Activated T-cell treated with anti-CD3 and anti-CD28 coated beads, Interleukin-2, amount 50 U/mL, for 24 hours (primary cell): ENCODE results near the gene PIWIL1.

Experiments used
- DNase-seq: peaks from one replicate; pipeline ENCODE4 v3.0.0-alpha.2; 2020
- H3K27ac Mint-ChIP-seq: 2 replicates; pipeline ENCODE4 v1.8.0; 2020; ENCODE audit warnings: mild to moderate bottlenecking, mixed read lengths
- H3K27me3 Mint-ChIP-seq: 2 replicates; pipeline ENCODE4 v1.8.0; 2020; ENCODE audit warnings: mixed read lengths
- H3K36me3 Mint-ChIP-seq: 2 replicates; pipeline ENCODE4 v1.8.0; 2020; ENCODE audit warnings: low read depth, mixed read lengths
- H3K4me1 Mint-ChIP-seq: 2 replicates; pipeline ENCODE4 v1.8.0; 2020; ENCODE audit warnings: low read depth, mixed read lengths
- H3K4me3 Mint-ChIP-seq: 2 replicates; pipeline ENCODE4 v1.8.0; 2020; ENCODE audit warnings: mild to moderate bottlenecking, moderate library complexity, mixed read lengths
- H3K9me3 Mint-ChIP-seq: 2 replicates; pipeline ENCODE4 v1.8.0; 2020; ENCODE audit warnings: mixed read lengths

PIWIL1 gene

DNA sequence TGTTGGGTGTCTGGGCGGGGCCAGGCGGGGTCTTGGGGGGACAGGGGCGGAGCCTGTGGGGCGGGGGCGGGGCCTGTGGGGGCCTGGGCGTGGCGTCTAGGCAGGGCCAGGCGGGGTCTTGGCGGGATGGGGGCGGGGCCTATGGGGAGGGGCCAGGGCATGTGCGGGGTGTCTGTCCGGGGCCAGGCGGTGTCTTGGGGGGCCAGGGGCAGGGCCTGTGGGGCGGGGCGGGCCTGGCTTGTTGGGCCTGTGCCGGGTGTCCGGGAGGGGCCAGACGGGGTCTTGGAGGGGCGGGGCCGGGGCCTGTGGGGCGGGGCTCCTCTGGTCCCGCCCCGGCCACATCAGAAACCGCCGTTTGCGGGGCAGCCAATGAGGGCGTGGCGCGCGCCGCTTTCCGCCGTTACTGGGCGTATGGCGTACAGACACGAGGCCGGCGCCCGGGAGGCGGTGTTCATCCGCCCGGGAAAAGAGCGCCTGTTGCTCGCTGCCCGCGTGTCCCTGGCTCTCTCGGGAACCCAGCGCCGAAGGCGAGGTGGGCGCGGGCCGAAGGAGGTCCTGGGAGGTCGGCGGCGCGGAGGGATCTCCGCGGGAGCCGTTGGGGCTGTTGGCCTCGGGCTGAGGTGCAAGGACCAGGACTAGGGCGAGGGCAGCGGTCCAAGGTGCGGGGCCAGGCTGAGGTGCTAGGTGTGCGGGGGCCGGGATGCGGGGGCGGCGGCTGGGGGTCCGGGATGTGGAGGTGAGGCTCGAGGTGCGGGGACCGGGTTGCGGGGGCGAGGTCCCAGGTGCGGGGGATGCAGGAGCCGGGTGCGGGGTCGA lies at the start of gene PIWIL1:
TSS of gene PIWIL1 (plus strand) at position 400 of the 816 bp plus-strand sequence. CDS start 4,705 bp downstream, outside the sequence.
- Mint-ChIP-seq H3K36me3 (no peaks in the 10 kb centered on the region), H3K27ac (no peak within 1 kb of the TSS), H3K4me1 (peaks cover 2% of the 10 kb centered on the region)

GRCh38 chr12:130288206-130288605 lies 49.5 kb upstream of the PIWIL1 start:
- H3K4me3 Mint-ChIP-seq: no peak overlapping the region
- peaks cover 10% of the 10 kb centered on the region for H3K9me3 Mint-ChIP-seq
- H3K27ac Mint-ChIP-seq: no peak overlapping the region
- H3K27me3 Mint-ChIP-seq: peaks cover 11% of the 10 kb centered on the region
- no peaks in the 10 kb centered on the region for H3K4me1 Mint-ChIP-seq
- H3K36me3 Mint-ChIP-seq: no peaks in the 10 kb centered on the region
- no peak for DNase-seq

More for the DNA sequence above, at the start of gene PIWIL1:
- no peak within 1 kb of the TSS for H3K4me3 Mint-ChIP-seq
- H3K27me3 Mint-ChIP-seq: peaks cover 29% of the 10 kb centered on the region
- no peak for DNase-seq
- no peaks in the 10 kb centered on the region for H3K9me3 Mint-ChIP-seq

DNA sequence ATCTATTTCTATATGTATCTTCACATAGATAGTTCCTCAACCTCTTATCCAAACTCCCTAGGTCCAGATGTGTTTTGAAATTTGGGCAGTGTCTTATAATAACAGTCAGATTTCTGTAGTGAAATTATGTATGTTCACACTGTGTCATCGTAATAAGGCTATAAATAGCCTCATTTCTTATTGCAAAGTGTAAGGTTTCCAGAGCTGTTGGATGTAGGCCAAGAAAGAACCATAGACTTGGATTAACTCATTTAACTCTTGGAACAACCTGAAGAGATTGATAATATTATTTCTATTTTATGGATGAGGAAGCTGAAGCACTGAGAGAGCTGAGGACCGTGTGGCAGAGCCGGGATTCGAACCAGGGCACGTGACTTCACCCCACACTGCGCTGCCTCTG lies 49.0 kb upstream of the PIWIL1 start:
- H3K9me3 Mint-ChIP-seq: peaks cover 10% of the 10 kb centered on the region
- no peak for DNase-seq
- H3K4me3 Mint-ChIP-seq: no peak overlapping the region
- H3K36me3 Mint-ChIP-seq: no peaks in the 10 kb centered on the region
- H3K4me1 Mint-ChIP-seq: no peaks in the 10 kb centered on the region
- H3K27ac Mint-ChIP-seq: no peak overlapping the region
- H3K27me3 Mint-ChIP-seq: peaks cover 11% of the 10 kb centered on the region

GRCh38 chr12:130290114-130290513 lies 47.6 kb upstream of the PIWIL1 start:
- H3K27me3 Mint-ChIP-seq: peaks cover 8% of the 10 kb centered on the region
- no peak overlapping the region for H3K27ac Mint-ChIP-seq
- H3K4me3 Mint-ChIP-seq: no peak overlapping the region
- H3K36me3 Mint-ChIP-seq: no peaks in the 10 kb centered on the region
- DNase-seq: no peak
- H3K4me1 Mint-ChIP-seq: no peaks in the 10 kb centered on the region
- H3K9me3 Mint-ChIP-seq: peaks cover 8% of the 10 kb centered on the region

- no peak for DNase-seq
- H3K27ac Mint-ChIP-seq: no peak overlapping the region
- H3K4me3 Mint-ChIP-seq: no peak overlapping the region
- H3K27me3 Mint-ChIP-seq: no peaks in the 10 kb centered on the region
- H3K36me3 Mint-ChIP-seq: no peaks in the 10 kb centered on the region
- no peaks in the 10 kb centered on the region for H3K4me1 Mint-ChIP-seq
- no peaks in the 10 kb centered on the region for H3K9me3 Mint-ChIP-seq
These were observed 39.2 kb upstream of the PIWIL1 start for GRCh38 chr12:130298322-130299021.

GRCh38 chr12:130299574-130299973 lies 38.1 kb upstream of the PIWIL1 start:
- Mint-ChIP-seq H3K4me3 (no peak overlapping the region), H3K27ac (no peak overlapping the region), H3K36me3 (no peaks in the 10 kb centered on the region), H3K4me1 (no peaks in the 10 kb centered on the region), H3K27me3 (no peaks in the 10 kb centered on the region), H3K9me3 (no peaks in the 10 kb centered on the region)
- no peak for DNase-seq

DNA sequence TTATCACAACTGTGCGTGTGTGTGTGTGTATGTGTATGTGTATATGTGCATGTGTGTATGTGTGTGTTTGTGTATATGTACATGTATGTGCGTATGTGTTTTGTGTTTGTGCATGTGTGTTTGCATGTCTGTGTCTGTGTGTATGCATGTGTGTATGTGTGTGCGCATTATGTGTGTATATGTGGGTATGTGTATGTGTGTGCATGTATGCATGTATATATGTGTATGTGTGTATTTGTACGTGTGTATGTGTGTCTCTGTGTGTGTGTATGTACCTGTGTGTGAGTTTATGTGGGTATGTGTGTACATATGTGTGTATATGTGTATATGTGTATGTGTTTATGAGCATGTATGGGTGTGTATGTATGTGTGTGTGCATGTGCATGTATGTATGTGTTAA lies 37.6 kb upstream of the PIWIL1 start:
- Mint-ChIP-seq H3K27me3 (no peaks in the 10 kb centered on the region), H3K4me1 (no peaks in the 10 kb centered on the region), H3K27ac (no peak overlapping the region), H3K4me3 (no peak overlapping the region), H3K9me3 (no peaks in the 10 kb centered on the region), H3K36me3 (no peaks in the 10 kb centered on the region)
- no peak for DNase-seq

GRCh38 chr12:130300737-130301535 lies 36.8 kb upstream of the PIWIL1 start:
- Mint-ChIP-seq H3K27me3 (no peaks in the 10 kb centered on the region), H3K36me3 (no peaks in the 10 kb centered on the region), H3K27ac (no peak overlapping the region), H3K4me1 (no peaks in the 10 kb centered on the region), H3K9me3 (no peaks in the 10 kb centered on the region), H3K4me3 (no peak overlapping the region)
- DNase-seq: no peak

DNA sequence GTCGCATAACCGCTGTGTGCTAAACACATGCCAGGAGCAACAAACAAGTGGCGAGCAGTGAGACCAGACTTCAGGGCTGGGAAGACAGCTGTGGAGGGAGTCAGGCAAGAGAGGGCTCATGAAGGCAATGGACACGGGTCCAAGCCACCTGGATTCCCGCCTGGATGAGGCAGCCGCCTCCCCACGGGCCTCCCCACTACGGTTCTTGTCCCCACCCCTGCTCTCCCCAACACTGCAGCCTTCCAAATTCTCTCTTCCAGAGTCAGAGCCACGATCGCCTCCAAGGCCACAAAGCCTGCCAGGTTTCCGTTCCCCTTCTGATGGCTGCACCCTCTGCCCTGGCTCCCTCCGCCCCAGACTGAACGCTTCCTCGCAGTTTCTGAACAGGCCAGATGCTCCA lies 36.1 kb upstream of the PIWIL1 start:
- H3K4me3 Mint-ChIP-seq: no peak overlapping the region
- no peaks in the 10 kb centered on the region for H3K27me3 Mint-ChIP-seq
- no peaks in the 10 kb centered on the region for H3K9me3 Mint-ChIP-seq
- H3K36me3 Mint-ChIP-seq: no peaks in the 10 kb centered on the region
- DNase-seq: no peak
- no peak overlapping the region for H3K27ac Mint-ChIP-seq
- H3K4me1 Mint-ChIP-seq: no peaks in the 10 kb centered on the region

DNA sequence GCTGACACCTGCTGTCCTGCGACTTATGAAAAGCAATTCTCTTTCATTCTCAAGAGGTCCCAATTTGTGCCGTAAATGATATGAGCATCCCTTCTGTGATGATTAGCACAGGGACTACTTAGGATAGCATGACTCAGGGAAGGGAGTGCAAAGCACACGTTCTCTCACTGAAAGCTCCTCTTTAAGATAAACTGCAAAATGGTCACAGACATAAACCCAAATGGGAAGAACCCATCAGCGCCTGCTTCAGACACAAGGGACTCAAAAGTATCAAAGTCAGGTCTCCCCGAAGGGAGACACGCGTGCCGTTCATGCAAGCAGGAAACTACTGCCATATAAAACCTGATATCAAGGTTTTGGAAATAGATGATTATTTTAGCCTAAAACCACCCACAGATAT lies 33.9 kb upstream of the PIWIL1 start:
- H3K4me3 Mint-ChIP-seq: no peak overlapping the region
- H3K36me3 Mint-ChIP-seq: no peaks in the 10 kb centered on the region
- H3K27me3 Mint-ChIP-seq: no peaks in the 10 kb centered on the region
- no peak overlapping the region for H3K27ac Mint-ChIP-seq
- no peaks in the 10 kb centered on the region for H3K4me1 Mint-ChIP-seq
- no peak for DNase-seq
- no peaks in the 10 kb centered on the region for H3K9me3 Mint-ChIP-seq

GRCh38 chr12:130307859-130308258 lies 29.8 kb upstream of the PIWIL1 start:
- Mint-ChIP-seq H3K4me3 (no peak overlapping the region), H3K4me1 (no peaks in the 10 kb centered on the region), H3K9me3 (no peaks in the 10 kb centered on the region), H3K27me3 (no peaks in the 10 kb centered on the region), H3K27ac (no peak overlapping the region), H3K36me3 (no peaks in the 10 kb centered on the region)
- no peak for DNase-seq

DNA sequence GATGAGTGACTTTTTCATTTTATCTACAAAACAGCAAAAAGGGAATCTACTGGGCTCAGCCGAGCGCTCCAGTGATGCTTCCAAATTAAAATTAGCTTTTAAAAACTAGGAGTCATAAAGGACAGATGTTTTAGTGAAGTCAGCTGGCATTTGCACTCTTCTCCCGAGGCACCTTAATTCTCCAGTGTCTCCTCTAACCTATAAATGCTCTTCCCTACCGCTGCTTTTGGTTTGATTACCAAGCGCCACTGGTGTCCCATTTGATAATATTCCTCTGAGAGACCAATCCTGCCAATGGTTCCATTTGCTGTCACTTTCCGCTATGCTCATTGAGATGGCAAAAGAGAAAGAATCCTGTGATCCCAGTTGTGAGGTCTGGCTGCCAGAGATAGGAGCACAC lies 29.3 kb upstream of the PIWIL1 start:
- H3K4me3 Mint-ChIP-seq: no peak overlapping the region
- no peaks in the 10 kb centered on the region for H3K36me3 Mint-ChIP-seq
- H3K27ac Mint-ChIP-seq: no peak overlapping the region
- DNase-seq: no peak
- H3K27me3 Mint-ChIP-seq: no peaks in the 10 kb centered on the region
- no peaks in the 10 kb centered on the region for H3K9me3 Mint-ChIP-seq
- no peaks in the 10 kb centered on the region for H3K4me1 Mint-ChIP-seq

- H3K4me1 Mint-ChIP-seq: peaks cover 1% of the 10 kb centered on the region
- H3K36me3 Mint-ChIP-seq: no peaks in the 10 kb centered on the region
- H3K27ac Mint-ChIP-seq: no peak overlapping the region
These were observed 21.4 kb upstream of the PIWIL1 start for GRCh38 chr12:130316251-130316650.

DNA sequence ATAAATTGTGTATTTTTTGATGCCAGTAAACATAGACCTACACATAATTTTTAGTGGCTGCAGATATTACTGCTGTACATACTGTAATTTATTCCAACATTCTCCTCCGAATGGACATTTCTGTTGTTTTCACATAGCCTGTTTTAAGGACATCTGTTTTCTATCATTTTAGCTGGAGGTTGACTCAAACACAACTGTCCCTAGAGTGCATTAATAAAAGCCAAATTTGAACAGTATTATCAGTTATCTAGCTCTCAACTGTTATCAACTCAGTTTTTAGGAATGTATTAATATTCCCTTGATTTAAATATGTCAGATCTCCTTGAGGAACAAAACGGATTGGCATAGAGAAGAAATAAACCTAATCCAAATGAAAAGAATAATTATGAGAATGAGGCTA lies 17.2 kb upstream of the PIWIL1 start:
- Mint-ChIP-seq H3K4me1 (peaks cover 1% of the 10 kb centered on the region), H3K9me3 (no peaks in the 10 kb centered on the region), H3K27me3 (no peaks in the 10 kb centered on the region), H3K4me3 (no peak overlapping the region), H3K27ac (no peak overlapping the region), H3K36me3 (no peaks in the 10 kb centered on the region)
- no peak for DNase-seq

More at GRCh38 chr12:130316251-130316650, 21.4 kb upstream of the PIWIL1 start:
- Mint-ChIP-seq H3K27me3 (no peaks in the 10 kb centered on the region), H3K9me3 (peaks cover 5% of the 10 kb centered on the region), H3K4me3 (no peak overlapping the region)
- no peak for DNase-seq
